SU-DHL-6 (cell line): Measurements from ENCODE around the gene RBFOX2.

Experiments used
- H2AFZ ChIP-seq: fragments of 200-600 bp; sonication (generic); 2 replicates; pipeline ENCODE4 v1.6.1; 2014; ENCODE audit warnings: low read depth, mild to moderate bottlenecking, moderate library complexity, mixed read lengths, antibody characterized with exemption, low read length; ENCODE audit not compliant: severe bottlenecking
- H3F3A ChIP-seq: fragments of 200-600 bp; shearing (Covaris generic); 2 replicates; pipeline ENCODE4 v1.6.0; 2016; ENCODE audit warnings: antibody characterized with exemption, mild to moderate bottlenecking; ENCODE audit not compliant: insufficient read depth
- H3K27ac ChIP-seq: fragments of 200-600 bp; sonication (generic); 2 replicates; pipeline ENCODE4 v1.5.1; 2016; ENCODE audit warnings: low read depth, mild to moderate bottlenecking, low read length, moderate library complexity, mixed read lengths
- H3K27me3 ChIP-seq: fragments of 200-600 bp; sonication (generic), shearing (Covaris generic); 2 replicates; pipeline ENCODE4 v1.6.0; 2014; ENCODE audit warnings: mild to moderate bottlenecking, low read length
- H3K36me3 ChIP-seq: fragments of 200-600 bp; sonication (generic); 2 replicates; pipeline ENCODE4 v1.6.1; 2014; ENCODE audit warnings: mild to moderate bottlenecking, low read length, mixed read lengths
- H3K4me2 ChIP-seq: fragments of 300-600, 200-600 bp; shearing (Covaris generic), sonication (generic); 2 replicates; pipeline ENCODE4 v1.6.0; 2014; ENCODE audit warnings: low read length, low read depth, mild to moderate bottlenecking; ENCODE audit not compliant: poor library complexity, severe bottlenecking
- H3K4me3 ChIP-seq: fragments of 200-600 bp; sonication (generic); 2 replicates; pipeline ENCODE4 v1.5.1; 2014; ENCODE audit warnings: antibody characterized with exemption, low read length, mild to moderate bottlenecking, mixed read lengths; ENCODE audit not compliant: insufficient read depth, poor library complexity, severe bottlenecking
- H3K79me2 ChIP-seq: fragments of 200-600 bp; sonication (generic); 2 replicates; pipeline ENCODE4 v1.6.1; 2014; ENCODE audit warnings: mild to moderate bottlenecking, low read length, moderate library complexity; ENCODE audit not compliant: insufficient read depth
- H3K9ac ChIP-seq: fragments of 200-600 bp; sonication (generic); 2 replicates; pipeline ENCODE4 v1.7.0; 2014; ENCODE audit warnings: mild to moderate bottlenecking, low read length
- H3K9me2 ChIP-seq: fragments of 200-600 bp; sonication (generic); replicated peaks from 2 replicates; pipeline ENCODE4 v1.6.1; 2014; ENCODE audit warnings: low read length; ENCODE audit not compliant: insufficient read depth
- H3K9me3 ChIP-seq: fragments of 200-600 bp; sonication (generic); 2 replicates; pipeline ENCODE4 v1.6.1; 2014; ENCODE audit warnings: low read length, mixed read lengths; ENCODE audit not compliant: insufficient read depth
- H4K20me1 ChIP-seq: fragments of 200-600 bp; sonication (generic); 2 replicates; pipeline ENCODE4 v1.6.1; 2014; ENCODE audit warnings: low read depth, mild to moderate bottlenecking, antibody characterized with exemption, low read length, moderate library complexity, mixed read lengths
- CTCF ChIP-seq: fragments of 200-600 bp; sonication (generic); IDR thresholded peaks from one replicate; pipeline ENCODE4 v1.5.1; 2017; ENCODE audit warnings: antibody characterized with exemption, mild to moderate bottlenecking, low read length, moderate library complexity; ENCODE audit not compliant: insufficient read depth, poor library complexity, severe bottlenecking
- EZH2phosphoT487 ChIP-seq: fragments of 200-600 bp; sonication (generic), shearing (Covaris generic); conservative IDR thresholded peaks from 2 replicates; pipeline ENCODE4 v1.6.1; 2018; ENCODE audit warnings: mild to moderate bottlenecking, antibody characterized with exemption, low read length, moderate library complexity, mixed read lengths

RBFOX2 gene

GRCh38 chr22:35912658-35913057 lies 116.0 kb downstream of the RBFOX2 start:
- Histone ChIP-seq H3K9ac (no peak overlapping the region), H4K20me1 (no peaks in the 10 kb centered on the region), H3K4me2 (no peak overlapping the region), H3K4me3 (no peak overlapping the region), H3K9me2 (no peaks in the 10 kb centered on the region), H2AFZ (no peak overlapping the region), H3F3A (no peaks in the 10 kb centered on the region), H3K36me3 (no peaks in the 10 kb centered on the region), H3K79me2 (no peaks in the 10 kb centered on the region), H3K27ac (no peak overlapping the region), H3K27me3 (no peaks in the 10 kb centered on the region), H3K9me3 (no peaks in the 10 kb centered on the region)
- TF ChIP-seq EZH2phosphoT487, result no peak
- no peak for TF ChIP-seq CTCF

- Histone ChIP-seq H3K27ac (no peak overlapping the region), H3K79me2 (no peaks in the 10 kb centered on the region)
- TF ChIP-seq CTCF (no peak), EZH2phosphoT487 (no peak)
Observed at GRCh38 chr22:35911877-35912276, 116.7 kb downstream of the RBFOX2 start.

GRCh38 chr22:35910926-35911325 lies 117.7 kb downstream of the RBFOX2 start:
- no peak for TF ChIP-seq CTCF
- no peak for TF ChIP-seq EZH2phosphoT487
- Histone ChIP-seq H3K79me2 (no peaks in the 10 kb centered on the region), H3K27ac (no peak overlapping the region), H3K4me3 (no peak overlapping the region), H3K4me2 (no peak overlapping the region), H4K20me1 (no peaks in the 10 kb centered on the region), H3K9me3 (no peaks in the 10 kb centered on the region), H3K9me2 (no peaks in the 10 kb centered on the region), H3K36me3 (no peaks in the 10 kb centered on the region), H3K27me3 (no peaks in the 10 kb centered on the region), H2AFZ (no peak overlapping the region), H3K9ac (no peak overlapping the region), H3F3A (no peaks in the 10 kb centered on the region)

More at GRCh38 chr22:35911877-35912276, 116.7 kb downstream of the RBFOX2 start:
- no peak overlapping the region for H3K9ac ChIP-seq
- H3F3A ChIP-seq, result no peaks in the 10 kb centered on the region
- H3K27me3 ChIP-seq, result no peaks in the 10 kb centered on the region
- H4K20me1 ChIP-seq, result no peaks in the 10 kb centered on the region
- H3K9me2 ChIP-seq, result no peaks in the 10 kb centered on the region
- H3K36me3 ChIP-seq, result no peaks in the 10 kb centered on the region
- no peaks in the 10 kb centered on the region for H3K9me3 ChIP-seq
- H3K4me3 ChIP-seq, result no peak overlapping the region
- no peak overlapping the region for H3K4me2 ChIP-seq
- no peak overlapping the region for H2AFZ ChIP-seq
